ENCODE data around the gene OOSP1.

DNA sequence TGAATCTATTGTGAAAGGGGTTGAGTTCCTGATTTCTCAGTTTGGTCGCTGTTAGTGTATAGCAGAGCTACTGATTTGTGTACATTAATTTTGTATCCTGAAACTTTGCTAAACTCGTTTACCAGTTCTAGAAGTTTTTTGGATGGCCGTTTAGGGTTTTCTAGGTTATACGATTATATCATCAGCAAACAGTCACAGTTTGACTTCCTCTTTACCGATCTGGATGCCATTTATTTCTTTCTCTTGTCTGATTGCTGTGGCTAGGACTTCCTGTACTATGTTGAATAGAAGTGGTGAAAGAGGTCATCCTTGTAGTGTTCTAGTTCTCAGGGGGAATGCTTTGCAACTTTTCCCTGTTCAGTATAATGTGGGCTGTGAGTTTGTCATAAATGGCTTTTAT, 54.2 kb downstream of the OOSP1 start:
- TF ChIP-seq, protein P1, sequence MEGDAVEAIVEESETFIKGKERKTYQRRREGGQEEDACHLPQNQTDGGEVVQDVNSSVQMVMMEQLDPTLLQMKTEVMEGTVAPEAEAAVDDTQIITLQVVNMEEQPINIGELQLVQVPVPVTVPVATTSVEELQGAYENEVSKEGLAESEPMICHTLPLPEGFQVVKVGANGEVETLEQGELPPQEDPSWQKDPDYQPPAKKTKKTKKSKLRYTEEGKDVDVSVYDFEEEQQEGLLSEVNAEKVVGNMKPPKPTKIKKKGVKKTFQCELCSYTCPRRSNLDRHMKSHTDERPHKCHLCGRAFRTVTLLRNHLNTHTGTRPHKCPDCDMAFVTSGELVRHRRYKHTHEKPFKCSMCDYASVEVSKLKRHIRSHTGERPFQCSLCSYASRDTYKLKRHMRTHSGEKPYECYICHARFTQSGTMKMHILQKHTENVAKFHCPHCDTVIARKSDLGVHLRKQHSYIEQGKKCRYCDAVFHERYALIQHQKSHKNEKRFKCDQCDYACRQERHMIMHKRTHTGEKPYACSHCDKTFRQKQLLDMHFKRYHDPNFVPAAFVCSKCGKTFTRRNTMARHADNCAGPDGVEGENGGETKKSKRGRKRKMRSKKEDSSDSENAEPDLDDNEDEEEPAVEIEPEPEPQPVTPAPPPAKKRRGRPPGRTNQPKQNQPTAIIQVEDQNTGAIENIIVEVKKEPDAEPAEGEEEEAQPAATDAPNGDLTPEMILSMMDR (IDR thresholded peaks at IDR 0.05; ENCODE audit: low read depth, low read length) = no peak
- TF ChIP-seq MYC (IDR thresholded peaks at IDR 0.05; ENCODE audit: low read depth, low read length) = no peak

All from NB4 (cell line).